Cerebellar nuclear complex (tissue), 1 donor: Measurements from ENCODE around the gene SLC39A11.
"Not testable (repeated sequence)": the region's sequence is repeated elsewhere in the genome, so short reads cannot be mapped to it uniquely, and the experiment has no call there.

Experiments used
- DNase-seq, 2 experiments: peaks; one replicate each; lab custom pipeline; 2025; lab: John Stamatoyannopoulos, UW

Gene SLC39A11

DNA sequence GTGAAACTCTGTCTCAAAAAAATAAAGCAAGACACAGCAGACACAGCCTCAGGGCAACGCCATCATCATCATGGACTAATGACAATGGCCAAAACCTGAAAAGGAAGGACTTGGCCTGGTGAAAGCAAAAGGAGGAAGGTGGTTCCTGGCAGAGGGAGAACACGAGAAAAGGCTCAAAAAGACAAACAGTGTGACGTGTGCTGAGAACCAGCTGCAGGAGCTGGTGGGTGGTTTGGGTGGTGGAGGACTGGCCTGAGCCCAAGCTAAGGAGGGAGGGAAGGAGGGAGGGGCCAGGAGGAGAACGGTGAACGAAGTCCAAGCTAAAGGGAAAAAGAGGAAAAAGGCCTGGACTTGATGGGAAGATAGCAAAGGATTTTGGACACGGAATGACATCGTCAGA lies 85.1 kb downstream of the SLC39A11 start:
- no peak for DNase-seq

DNA sequence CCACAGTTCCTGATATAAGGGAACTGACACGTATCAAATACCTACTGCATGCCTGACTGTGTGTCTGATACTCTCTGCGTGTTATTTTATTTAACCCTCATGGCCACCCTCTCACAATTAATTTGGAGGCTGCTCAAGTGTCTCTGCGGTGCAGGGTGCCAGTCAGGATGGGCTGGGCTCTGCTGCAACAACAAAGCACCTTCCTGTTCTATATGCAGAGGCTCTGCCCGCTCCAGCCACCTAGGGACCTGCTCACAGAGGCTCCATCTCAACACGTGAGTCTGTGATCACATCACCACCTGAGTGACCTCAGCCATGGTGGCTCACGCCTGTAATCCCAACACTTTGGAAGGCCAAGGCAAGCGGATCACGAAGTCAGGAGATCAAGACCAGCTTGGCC lies 87.1 kb downstream of the SLC39A11 start:
- no peak for DNase-seq

- no peak for DNase-seq
These were observed 89.0 kb downstream of the SLC39A11 start for GRCh38 chr17:73003487-73003886.

GRCh38 chr17:73000832-73001231 lies 91.7 kb downstream of the SLC39A11 start:
- DNase-seq = no peak

DNA sequence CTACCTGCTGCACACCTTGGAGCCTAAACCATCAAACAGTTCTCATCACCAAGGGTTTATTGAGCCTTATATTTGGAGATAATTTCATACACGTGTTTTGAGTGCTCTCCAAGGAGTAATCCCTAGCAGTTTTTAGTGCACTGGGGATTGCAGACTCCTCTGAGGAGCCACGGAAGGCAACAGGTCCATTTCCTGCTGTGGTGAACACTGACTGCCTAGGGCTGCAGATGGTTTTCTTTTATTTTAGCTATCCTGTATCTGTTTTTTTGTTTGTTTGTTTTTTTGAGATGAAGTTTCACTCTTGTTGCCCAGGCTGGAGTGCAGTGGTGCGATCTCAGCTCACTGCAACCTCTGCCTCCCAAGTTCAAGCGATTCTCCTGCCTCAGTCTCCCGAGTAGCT lies 93.0 kb downstream of the SLC39A11 start:
- not testable (repeated sequence) for DNase-seq

- DNase-seq = no peak
These were observed 94.1 kb downstream of the SLC39A11 start for GRCh38 chr17:72998343-72998742.

- DNase-seq = no peak
These were observed 94.9 kb downstream of the SLC39A11 start for GRCh38 chr17:72997559-72997958.

DNA sequence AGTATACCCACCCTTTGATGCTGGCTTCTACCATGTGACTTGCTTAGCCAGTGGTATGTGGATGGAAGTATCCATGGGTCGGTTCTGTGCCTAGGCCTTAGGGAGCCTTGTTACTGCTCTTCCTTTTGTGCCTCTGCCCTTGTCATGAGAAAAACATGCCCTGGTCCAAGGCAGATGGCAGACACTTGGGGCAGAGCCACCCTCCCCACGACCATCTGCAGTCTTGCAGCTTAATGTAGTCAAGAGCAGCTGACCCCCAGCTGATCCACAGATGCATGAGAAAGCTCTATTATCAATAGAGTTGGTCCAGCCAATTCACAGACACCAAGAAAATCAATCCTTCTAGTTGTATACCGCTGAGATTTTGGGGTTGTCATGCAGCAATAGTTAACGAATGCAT lies 95.7 kb downstream of the SLC39A11 start:
- no peak for DNase-seq

GRCh38 chr17:72995008-72995656 lies 97.4 kb downstream of the SLC39A11 start:
- DNase-seq = no peak

DNA sequence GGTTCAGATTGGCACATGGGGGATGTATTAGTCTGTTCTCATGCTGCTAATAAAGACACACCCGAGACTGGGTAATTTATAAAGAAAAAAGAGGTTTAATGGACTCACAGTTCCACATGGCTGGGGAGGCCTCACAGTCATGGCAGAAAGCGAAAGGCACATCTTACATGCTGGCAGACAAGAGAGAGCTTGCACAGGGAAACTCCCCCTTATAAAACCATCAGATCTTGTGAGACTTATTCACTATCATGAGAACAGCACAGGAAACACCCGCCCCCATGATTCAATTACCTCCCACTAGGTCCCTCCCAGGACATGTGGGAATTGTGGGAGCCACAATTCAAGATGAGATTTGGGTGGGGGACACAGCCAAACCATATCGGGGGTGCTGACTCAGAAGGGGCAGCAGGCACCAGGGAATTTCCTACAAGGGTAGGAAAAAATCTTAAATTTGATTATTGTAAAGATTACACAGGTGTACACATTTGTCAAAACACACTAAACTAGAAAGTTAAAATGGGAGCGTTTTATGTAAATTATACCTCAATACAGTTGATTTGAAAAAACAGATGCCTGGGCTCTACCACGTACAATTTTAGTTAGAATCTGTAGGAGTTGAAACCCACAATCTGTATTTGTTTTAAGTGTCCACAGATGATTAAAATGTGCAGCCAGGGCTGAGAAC lies 99.6 kb downstream of the SLC39A11 start:
- DNase-seq = not testable (repeated sequence)

- no peak for DNase-seq
These were observed 100.8 kb downstream of the SLC39A11 start for GRCh38 chr17:72991651-72992050.

DNA sequence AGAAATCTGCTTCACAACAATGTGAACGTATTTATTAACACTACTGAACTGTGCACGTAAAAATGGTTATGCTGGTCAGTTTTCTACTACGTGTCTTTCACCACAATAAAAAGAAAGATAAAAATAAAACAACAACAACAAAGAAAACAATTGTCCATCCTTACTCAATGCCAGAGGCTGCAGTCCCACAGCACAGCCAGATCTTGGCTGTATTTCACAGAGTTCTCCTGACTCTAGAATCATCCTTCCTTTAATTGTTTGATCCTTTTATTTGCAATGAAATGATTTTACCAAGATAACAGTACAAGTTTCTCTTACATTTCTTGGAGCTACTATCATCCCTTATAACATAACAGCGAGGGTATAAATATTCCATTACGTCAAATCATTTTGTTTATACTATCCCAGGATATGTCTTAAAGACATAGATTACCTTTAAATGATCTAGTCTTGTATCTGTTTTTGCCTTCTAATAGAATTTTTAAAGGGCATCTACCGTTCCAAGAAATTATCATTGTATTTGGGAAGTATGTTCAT lies 103.3 kb downstream of the SLC39A11 start:
- no peak for DNase-seq

GRCh38 chr17:72988451-72988850 lies 104.0 kb downstream of the SLC39A11 start:
- no peak for DNase-seq

- DNase-seq = no peak
These were observed 105.3 kb downstream of the SLC39A11 start for GRCh38 chr17:72987166-72987565.

DNA sequence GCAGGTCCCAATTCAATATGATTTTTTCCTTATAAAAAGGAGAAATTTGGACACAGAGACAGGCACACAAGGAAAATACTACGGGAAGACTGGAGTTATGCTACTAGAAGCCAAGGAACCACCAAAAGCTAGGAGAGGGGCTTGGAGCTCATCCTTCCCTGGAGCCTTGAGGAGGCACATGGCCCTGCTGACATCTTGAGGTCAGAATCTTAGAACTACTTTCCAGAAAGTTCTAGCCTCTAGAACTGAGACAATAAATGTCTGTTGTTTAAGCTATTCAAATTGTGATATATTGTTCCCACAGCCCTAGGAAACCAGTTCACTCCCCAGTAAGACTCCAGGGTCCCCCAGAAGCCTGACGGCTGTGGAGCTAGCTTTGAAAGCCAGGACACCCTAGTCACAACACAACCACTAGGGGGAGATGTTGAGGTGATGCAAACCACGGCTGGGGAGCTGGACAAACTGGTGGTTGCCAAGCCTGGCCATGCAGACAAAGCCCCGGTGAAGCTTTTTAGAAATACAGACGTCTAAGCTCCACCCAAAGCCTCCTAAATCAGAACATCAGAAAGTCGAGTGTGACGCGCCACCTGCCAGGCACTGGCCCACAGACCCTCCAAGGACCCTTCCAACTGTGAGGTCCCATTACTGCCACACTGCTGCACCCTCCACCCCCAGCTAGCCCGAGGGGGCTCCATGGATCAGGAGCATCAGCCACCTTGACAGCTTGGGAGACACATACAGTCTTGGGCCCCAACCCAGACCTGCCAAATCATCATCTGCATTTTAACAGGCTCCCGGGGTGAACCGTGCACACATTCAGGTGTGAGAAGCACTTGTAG lies 106.4 kb downstream of the SLC39A11 start:
- DNase-seq = peak in 1 of 2 experiments; percentile 83

DNA sequence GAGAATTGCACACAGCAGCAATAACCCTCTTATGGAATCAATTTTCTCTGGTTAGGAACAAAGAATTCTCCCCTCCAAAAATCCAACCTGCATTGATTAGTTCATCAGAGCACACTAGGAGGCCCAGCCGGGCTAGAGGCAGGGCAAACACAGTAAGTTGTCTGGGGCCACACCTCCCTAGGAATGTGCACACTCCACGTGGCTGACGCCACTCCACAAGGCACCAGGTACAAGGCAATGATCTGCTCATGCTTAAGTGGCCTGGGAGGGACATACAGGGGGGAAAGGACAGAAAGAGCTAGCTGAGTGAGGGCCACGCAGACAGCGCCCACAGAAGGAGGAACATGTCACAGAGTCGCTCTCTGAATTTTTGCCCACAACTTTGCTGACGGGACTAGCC lies 107.6 kb downstream of the SLC39A11 start:
- no peak for DNase-seq

DNA sequence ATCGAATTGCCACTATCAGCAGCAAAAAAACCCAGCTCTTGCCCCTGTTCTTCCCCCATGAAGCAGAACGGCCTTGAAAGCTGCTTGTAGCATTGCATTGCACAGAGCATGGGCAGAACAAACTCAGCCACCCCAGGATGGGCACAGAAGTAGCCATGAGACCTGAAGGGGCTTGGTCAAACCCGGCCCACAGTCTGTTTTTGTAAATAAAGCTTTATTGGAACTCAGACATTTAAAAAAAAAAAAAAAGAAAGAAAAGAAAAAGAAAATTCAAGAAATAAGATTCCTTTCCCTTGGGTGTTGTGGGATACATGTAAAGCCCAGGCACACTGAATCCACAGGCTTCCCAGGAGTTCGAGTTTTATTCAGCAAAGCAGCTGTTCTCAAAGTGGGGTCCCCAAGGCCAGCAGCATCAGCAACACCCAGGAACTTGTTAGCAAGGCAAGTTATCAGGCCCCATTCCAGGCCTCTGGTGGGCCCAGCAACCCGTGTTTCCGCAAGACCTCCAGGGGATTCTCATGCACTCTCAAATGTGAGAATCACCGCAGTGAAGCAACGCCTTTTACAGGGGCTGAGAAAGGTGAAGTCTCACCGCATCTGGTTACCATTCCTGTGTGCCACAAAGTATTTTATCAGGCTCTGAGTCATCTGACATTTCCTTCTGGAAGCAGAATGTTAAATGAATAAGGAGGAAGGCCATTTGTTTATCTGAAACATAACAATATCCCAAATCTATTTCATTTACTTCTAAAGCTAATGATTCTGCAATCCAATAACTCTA lies 108.2 kb downstream of the SLC39A11 start:
- DNase-seq = no peak

GRCh38 chr17:72982680-72983079 lies 109.8 kb downstream of the SLC39A11 start:
- DNase-seq = no peak

- no peak for DNase-seq
These were observed 113.8 kb downstream of the SLC39A11 start for GRCh38 chr17:72978593-72979218.

DNA sequence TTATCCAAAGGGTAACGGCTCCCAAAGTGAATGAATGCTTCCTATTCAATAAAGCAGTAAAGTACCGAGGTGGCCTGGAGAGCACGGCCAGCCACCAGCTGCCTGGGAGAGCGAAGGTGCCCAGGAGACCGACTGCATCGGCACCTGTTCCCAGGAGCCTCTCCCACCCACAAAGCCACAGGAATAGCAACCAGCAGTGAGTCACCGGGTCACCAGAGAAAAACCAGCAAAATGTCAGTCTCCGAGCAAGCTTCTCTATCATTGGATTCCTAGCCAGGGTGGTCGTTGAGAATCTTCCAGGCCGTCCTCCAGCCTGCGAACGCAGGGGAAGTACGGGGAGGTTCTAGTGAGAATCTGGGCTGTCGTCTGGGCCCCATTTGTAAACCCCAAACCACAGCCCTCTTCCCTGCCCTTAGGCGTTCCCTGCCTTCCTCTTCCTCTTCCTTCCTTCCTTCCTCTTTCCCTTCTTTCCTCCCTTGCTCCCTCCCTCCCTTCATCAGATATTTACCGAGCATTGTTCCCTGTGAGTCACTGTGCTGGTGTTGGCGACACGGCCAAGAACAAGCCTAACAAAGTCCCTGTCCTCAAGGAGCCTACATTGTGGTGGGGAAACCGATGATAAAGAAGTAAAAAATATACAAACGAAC lies 114.6 kb downstream of the SLC39A11 start:
- no peak for DNase-seq
